ENCODE measurements around the gene NOC4L.

Gene NOC4L

GRCh38 chr12:132171293-132171967, 27.2 kb downstream of the NOC4L start:
- Mint-ChIP-seq H3K4me3 (no peak overlapping the region), H3K4me1 (peaks cover 39% of the 10 kb centered on the region), H3K27ac (no peak overlapping the region), H3K36me3 (ENCODE audit: low read depth) (no peaks in the 10 kb centered on the region), H3K9me3 (peaks cover 8% of the 10 kb centered on the region), H3K27me3 (ENCODE audit: low read depth, poor library complexity) (peaks cover 22% of the 10 kb centered on the region)
- no peak for TF ChIP-seq CTCF (IDR thresholded peaks at IDR 0.05)
- DNase-seq, result no peak

GRCh38 chr12:132171968-132172521, 27.8 kb downstream of the NOC4L start:
- no peak for TF ChIP-seq CTCF (IDR thresholded peaks at IDR 0.05)

GRCh38 chr12:132172619-132173018, 28.4 kb downstream of the NOC4L start:
- Mint-ChIP-seq H3K36me3 (ENCODE audit: low read depth) (no peaks in the 10 kb centered on the region), H3K9me3 (no peaks in the 10 kb centered on the region), H3K4me3 (no peak overlapping the region), H3K27me3 (ENCODE audit: low read depth, poor library complexity) (peaks cover 14% of the 10 kb centered on the region), H3K4me1 (peaks cover 41% of the 10 kb centered on the region), H3K27ac (no peak overlapping the region)
- DNase-seq, result no peak
- no peak for TF ChIP-seq CTCF (IDR thresholded peaks at IDR 0.05)

More at GRCh38 chr12:132171968-132172521, 27.8 kb downstream of the NOC4L start:
- no peak overlapping the region for H3K27ac Mint-ChIP-seq
- peaks cover 3% of the 10 kb centered on the region for H3K9me3 Mint-ChIP-seq
- peaks cover 20% of the 10 kb centered on the region for H3K27me3 Mint-ChIP-seq (ENCODE audit: low read depth, poor library complexity)
- no peak for DNase-seq
- H3K4me1 Mint-ChIP-seq, result peaks cover 45% of the 10 kb centered on the region
- H3K4me3 Mint-ChIP-seq, result no peak overlapping the region
- no peaks in the 10 kb centered on the region for H3K36me3 Mint-ChIP-seq (ENCODE audit: low read depth)

- no peak overlapping the region for H3K27ac Mint-ChIP-seq
- no peak for TF ChIP-seq CTCF (IDR thresholded peaks at IDR 0.05)
- H3K4me1 Mint-ChIP-seq, result peaks cover 42% of the 10 kb centered on the region
- H3K9me3 Mint-ChIP-seq, result no peaks in the 10 kb centered on the region
- H3K4me3 Mint-ChIP-seq, result no peak overlapping the region
- no peaks in the 10 kb centered on the region for H3K36me3 Mint-ChIP-seq (ENCODE audit: low read depth)
- H3K27me3 Mint-ChIP-seq (ENCODE audit: low read depth, poor library complexity), result peaks cover 12% of the 10 kb centered on the region
- DNase-seq, result no peak
Measured at GRCh38 chr12:132173135-132174014, 29.1 kb downstream of the NOC4L start.

GRCh38 chr12:132174015-132174838, 30.0 kb downstream of the NOC4L start:
- DNase-seq, result no peak
- H3K4me1 Mint-ChIP-seq, result peaks cover 51% of the 10 kb centered on the region
- TF ChIP-seq CTCF (IDR thresholded peaks at IDR 0.05), result no peak
- no peaks in the 10 kb centered on the region for H3K36me3 Mint-ChIP-seq (ENCODE audit: low read depth)
- peaks cover 12% of the 10 kb centered on the region for H3K27me3 Mint-ChIP-seq (ENCODE audit: low read depth, poor library complexity)
- no peaks in the 10 kb centered on the region for H3K9me3 Mint-ChIP-seq
- no peak overlapping the region for H3K4me3 Mint-ChIP-seq
- H3K27ac Mint-ChIP-seq, result no peak overlapping the region
